ENCODE results near the gene THBS2. TPM values are rescaled to one million over a fixed set of nuclear protein-coding genes. Genes with fewer than 3 reads are reported as not detected.

Gene THBS2
- total and polyA plus RNA-seq, 2 of the 4 experiments (the other 2 are of a cell fraction) = 97.3 to 113 TPM

DNA sequence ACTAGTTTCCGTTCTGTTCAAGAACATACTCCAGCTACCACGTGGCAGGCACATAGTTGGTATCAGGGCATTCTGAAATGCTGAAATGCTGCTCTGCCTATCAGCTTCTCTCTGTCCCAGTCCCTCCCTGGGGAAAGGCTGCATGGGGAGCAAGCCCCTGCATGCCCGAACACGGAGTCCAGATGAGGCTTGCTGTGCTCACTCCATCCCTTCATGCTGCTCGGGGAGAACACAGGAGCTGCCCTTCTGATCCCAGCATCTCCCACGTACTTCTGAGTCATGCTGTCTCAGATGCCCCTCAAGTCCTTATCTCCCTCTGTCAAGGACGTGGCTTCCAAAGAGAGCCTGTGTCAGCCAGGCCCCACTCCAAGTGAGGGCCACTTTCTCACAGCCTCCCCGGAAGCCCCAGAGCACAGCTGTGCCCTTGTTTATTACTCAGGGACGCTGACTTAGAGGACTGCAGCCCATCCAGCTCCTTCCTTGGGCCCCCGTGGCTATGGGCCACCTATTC is 29.4 kb downstream of the THBS2 start:
- Histone ChIP-seq H3K27me3 (ENCODE audit: control insufficient read depth, insufficient read depth, low read length) (no peaks in the 10 kb centered on the region), H4K91ac (ENCODE audit: insufficient read depth, low read depth, low read length) (peak overlapping the region; percentile 65), H3K18ac (ENCODE audit: low read depth, low read length) (peak overlapping the region; percentile 40), H2BK20ac (ENCODE audit: low read depth, low read length) (peak overlapping the region; percentile 57), H2BK5ac (ENCODE audit: low read depth, low read length, poor library complexity, severe bottlenecking) (peak overlapping the region; percentile 70), H3K14ac (replicated peaks; ENCODE audit: low read depth, low read length) (peak overlapping the region; percentile 50), H3K9me1 (ENCODE audit: insufficient read depth, low read length) (peaks cover 12% of the 10 kb centered on the region), H4K5ac (ENCODE audit: low read depth, low read length) (peak overlapping the region; percentile 23), H3K4ac (ENCODE audit: low read depth, low read length) (peak overlapping the region; percentile 70), H2BK15ac (ENCODE audit: low read depth, low read length) (0 out of 3 replicates have a peak overlapping the region, but pooled peaks have one; percentile 15), H3K36me3 (ENCODE audit: control insufficient read depth, insufficient read depth, low read length) (peaks cover 52% of the 10 kb centered on the region), H3K27ac (ENCODE audit: insufficient read depth, low read length) (peak overlapping the region; percentile 1; the same call in 1 of the 2 replicates), H3K9ac (ENCODE audit: low read depth, low read length) (no peak overlapping the region), H2AK9ac (replicated peaks; ENCODE audit: low read depth, low read length, poor library complexity) (peak overlapping the region; percentile 87), H2BK120ac (ENCODE audit: low read depth, low read length) (peak overlapping the region; percentile 74), H3K4me1 (ENCODE audit: control insufficient read depth, insufficient read depth, low read length) (peaks cover 7% of the 10 kb centered on the region), H3K4me3 (ENCODE audit: insufficient read depth, low read depth, low read length) (no peak overlapping the region), H2AK5ac (ENCODE audit: low read depth, low read length) (peak overlapping the region; percentile 69), H3K9me3 (ENCODE audit: control insufficient read depth, insufficient read depth, low read length) (peaks cover 3% of the 10 kb centered on the region; the same call in 1 of the 2 replicates), H4K8ac (ENCODE audit: low read depth in 2 of 2, low read length in 2 of 2) (peak overlapping the region; percentile 64 to 76; a peak in 3 of 4 replicates), H3K56ac (ENCODE audit: extremely low read depth, insufficient read depth, low read length) (no peak overlapping the region), H2AFZ (replicated peaks; ENCODE audit: low read length, poor library complexity) (peak overlapping the region; percentile 73), H3K23ac (ENCODE audit: low read depth, low read length) (no peak overlapping the region), H3K4me2 (ENCODE audit: low read depth, low read length) (no peak overlapping the region), H4K20me1 (ENCODE audit: insufficient read depth, low read length) (no peaks in the 10 kb centered on the region), H3K79me1 (ENCODE audit: low read depth in 1 of 2, low read length in 2 of 2) (no peaks in the 10 kb centered on the region)
- WGBS, 2 experiments (ENCODE audit: extremely low coverage in 2 of 2, insufficient read length in 1 of 2) = 25% methylated on average over 3 of the region's 10 CpGs; no CpG with 5 or more reads in 1 of the 2 experiments
- TF ChIP-seq MXI1 (IDR thresholded peaks at IDR 0.05; ENCODE audit: borderline replicate concordance, low read depth, low read length) (no peak), RFX5 (IDR thresholded peaks at IDR 0.05; ENCODE audit: low read depth, low read length) (no peak), SMC3 (IDR thresholded peaks at IDR 0.05; ENCODE audit: low read depth, low read length) (peak; percentile 30; the same call in 1 of the 2 replicates), FOS (IDR thresholded peaks at IDR 0.05; ENCODE audit: low read depth, low read length) (peak; percentile 69), MAFK (IDR thresholded peaks at IDR 0.05; ENCODE audit: low read depth, low read length) (no peak), BHLHE40 (IDR thresholded peaks at IDR 0.05; ENCODE audit: low read depth, low read length) (no peak), RCOR1 (IDR thresholded peaks at IDR 0.05; ENCODE audit: insufficient replicate concordance, low read length) (peak; percentile 63), MAZ (IDR thresholded peaks at IDR 0.05; ENCODE audit: borderline replicate concordance, low read depth, low read length) (0 out of 2 replicates have a peak, but pooled peaks have one; percentile 12)
- TF ChIP-seq, protein P1, sequence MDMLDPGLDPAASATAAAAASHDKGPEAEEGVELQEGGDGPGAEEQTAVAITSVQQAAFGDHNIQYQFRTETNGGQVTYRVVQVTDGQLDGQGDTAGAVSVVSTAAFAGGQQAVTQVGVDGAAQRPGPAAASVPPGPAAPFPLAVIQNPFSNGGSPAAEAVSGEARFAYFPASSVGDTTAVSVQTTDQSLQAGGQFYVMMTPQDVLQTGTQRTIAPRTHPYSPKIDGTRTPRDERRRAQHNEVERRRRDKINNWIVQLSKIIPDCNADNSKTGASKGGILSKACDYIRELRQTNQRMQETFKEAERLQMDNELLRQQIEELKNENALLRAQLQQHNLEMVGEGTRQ (IDR thresholded peaks at IDR 0.05; ENCODE audit: low read depth, low read length) = no peak
- TF ChIP-seq, protein P2, sequence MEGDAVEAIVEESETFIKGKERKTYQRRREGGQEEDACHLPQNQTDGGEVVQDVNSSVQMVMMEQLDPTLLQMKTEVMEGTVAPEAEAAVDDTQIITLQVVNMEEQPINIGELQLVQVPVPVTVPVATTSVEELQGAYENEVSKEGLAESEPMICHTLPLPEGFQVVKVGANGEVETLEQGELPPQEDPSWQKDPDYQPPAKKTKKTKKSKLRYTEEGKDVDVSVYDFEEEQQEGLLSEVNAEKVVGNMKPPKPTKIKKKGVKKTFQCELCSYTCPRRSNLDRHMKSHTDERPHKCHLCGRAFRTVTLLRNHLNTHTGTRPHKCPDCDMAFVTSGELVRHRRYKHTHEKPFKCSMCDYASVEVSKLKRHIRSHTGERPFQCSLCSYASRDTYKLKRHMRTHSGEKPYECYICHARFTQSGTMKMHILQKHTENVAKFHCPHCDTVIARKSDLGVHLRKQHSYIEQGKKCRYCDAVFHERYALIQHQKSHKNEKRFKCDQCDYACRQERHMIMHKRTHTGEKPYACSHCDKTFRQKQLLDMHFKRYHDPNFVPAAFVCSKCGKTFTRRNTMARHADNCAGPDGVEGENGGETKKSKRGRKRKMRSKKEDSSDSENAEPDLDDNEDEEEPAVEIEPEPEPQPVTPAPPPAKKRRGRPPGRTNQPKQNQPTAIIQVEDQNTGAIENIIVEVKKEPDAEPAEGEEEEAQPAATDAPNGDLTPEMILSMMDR (conservative IDR thresholded peaks at IDR 0.05; ENCODE audit: low read depth, low read length) = no peak
- TF ChIP-seq, protein P3, sequence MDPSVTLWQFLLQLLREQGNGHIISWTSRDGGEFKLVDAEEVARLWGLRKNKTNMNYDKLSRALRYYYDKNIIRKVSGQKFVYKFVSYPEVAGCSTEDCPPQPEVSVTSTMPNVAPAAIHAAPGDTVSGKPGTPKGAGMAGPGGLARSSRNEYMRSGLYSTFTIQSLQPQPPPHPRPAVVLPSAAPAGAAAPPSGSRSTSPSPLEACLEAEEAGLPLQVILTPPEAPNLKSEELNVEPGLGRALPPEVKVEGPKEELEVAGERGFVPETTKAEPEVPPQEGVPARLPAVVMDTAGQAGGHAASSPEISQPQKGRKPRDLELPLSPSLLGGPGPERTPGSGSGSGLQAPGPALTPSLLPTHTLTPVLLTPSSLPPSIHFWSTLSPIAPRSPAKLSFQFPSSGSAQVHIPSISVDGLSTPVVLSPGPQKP (IDR thresholded peaks at IDR 0.05; ENCODE audit: borderline replicate concordance, low read depth, low read length) = no peak
- ATAC-seq (ENCODE audit: low read depth) = peak; percentile 77
- POLR2A ChIA-PET (ENCODE audit: unreplicated experiment) = interaction anchor here (0.8 kb wide), 1 partner anchor 153 kb away, joined by 3 read pairs; no protein-coding TSS in a partner anchor
- no TSS peak for BruUV-seq (replicated peaks)
- in situ Hi-C loops (cut with MboI; ENCODE audit: low sequenced_read_pairs) = no loop called here
- intact Hi-C loops (cut with micrococcal nuclease) = no loop called here
- CTCF ChIA-PET = interaction anchor here (1.0 kb wide), 1 partner anchor 10 kb away, joined by 3 read pairs; no protein-coding TSS in a partner anchor
- dilution Hi-C loops (cut with HindIII; ENCODE audit: low sequenced_read_pairs, unreplicated experiment) = no loop called here
- peak; percentile 92 for DNase-seq
